ENCODE results near the gene C4B. TPM values are rescaled to one million over a fixed set of nuclear protein-coding genes. Genes with fewer than 3 reads are reported as not detected.

C4B gene
- total RNA-seq, 1 experiment from 2014 or later, result 3.7 TPM

DNA sequence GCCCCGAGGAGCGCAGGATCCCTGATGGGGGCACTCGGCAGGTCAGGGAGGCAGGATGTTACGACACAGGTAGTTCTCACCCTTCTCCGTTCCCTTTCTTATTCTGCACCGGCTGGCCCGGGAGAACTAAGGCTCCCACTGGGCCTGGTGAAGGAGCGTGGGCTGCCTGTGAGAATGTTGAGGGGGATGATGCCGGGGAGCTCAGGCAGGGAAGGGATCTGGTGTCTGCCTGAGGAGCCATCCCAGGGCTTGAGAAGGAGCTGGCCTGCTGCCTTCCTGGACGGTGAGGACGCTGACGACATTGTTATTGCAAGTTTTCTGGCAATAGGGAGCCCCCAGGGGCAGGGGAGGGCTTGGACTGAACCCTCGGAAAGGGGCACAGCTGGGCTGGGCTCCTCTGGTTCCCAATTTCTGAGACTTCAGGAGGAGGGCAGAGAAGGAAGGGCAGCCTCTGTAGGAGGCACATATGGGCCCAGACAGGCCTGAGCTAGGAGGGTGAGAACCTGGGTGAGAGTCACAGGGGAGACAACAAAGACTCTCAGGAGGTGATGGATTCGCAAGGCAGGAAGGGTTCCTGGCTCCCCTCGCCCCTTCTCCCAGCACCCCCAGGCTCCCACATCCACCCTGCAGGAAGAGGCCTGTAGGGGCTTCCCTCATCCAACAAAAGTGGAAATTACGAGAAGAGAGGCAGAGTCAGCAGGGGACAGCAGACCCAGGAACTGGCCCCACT is 56.4 kb downstream of the C4B start:
- DNase-seq (ENCODE audit: low spot score) (no peak), ATAC-seq (no peak; the same call in 1 of the 2 replicates)
- ChIA-PET POLR2A (no interaction called here), CTCF (interaction anchor here (1.5 to 3.1 kb wide), 4 partner anchors 17 to 124 kb away, joined by 4 to 14 read pairs (median 6); no protein-coding TSS in a partner anchor)
- H3K4me1 Mint-ChIP-seq, result peaks cover 13% of the 10 kb centered on the region
- H3K27ac Mint-ChIP-seq, result peak overlapping the region; percentile 14; the same call in 1 of the 2 replicates
- H3K36me3 Mint-ChIP-seq, result no peaks in the 10 kb centered on the region
- no peak for TF ChIP-seq MXD4 (CRISPR knock-in tag; IDR thresholded peaks at IDR 0.05; ENCODE audit: borderline replicate concordance)
- no peak for TF ChIP-seq MAX (CRISPR knock-in tag; IDR thresholded peaks at IDR 0.05)
- TF ChIP-seq ZNF121 (CRISPR knock-in tag; IDR thresholded peaks at IDR 0.05), result no peak
- no peak for TF ChIP-seq NR3C1 (CRISPR knock-in tag; conservative IDR thresholded peaks at IDR 0.05; ENCODE audit: low read depth)
- no peak for TF ChIP-seq ZNF416 (CRISPR knock-in tag; IDR thresholded peaks at IDR 0.05)
- no peak for TF ChIP-seq CBFB (CRISPR knock-in tag; IDR thresholded peaks at IDR 0.05; ENCODE audit: low read depth)
- no peak for TF ChIP-seq ZNF219 (CRISPR knock-in tag; IDR thresholded peaks at IDR 0.05; ENCODE audit: borderline replicate concordance)
- TF ChIP-seq FOXP1 (CRISPR knock-in tag; IDR thresholded peaks at IDR 0.05; ENCODE audit: borderline replicate concordance), result no peak
- TF ChIP-seq, protein P1, sequence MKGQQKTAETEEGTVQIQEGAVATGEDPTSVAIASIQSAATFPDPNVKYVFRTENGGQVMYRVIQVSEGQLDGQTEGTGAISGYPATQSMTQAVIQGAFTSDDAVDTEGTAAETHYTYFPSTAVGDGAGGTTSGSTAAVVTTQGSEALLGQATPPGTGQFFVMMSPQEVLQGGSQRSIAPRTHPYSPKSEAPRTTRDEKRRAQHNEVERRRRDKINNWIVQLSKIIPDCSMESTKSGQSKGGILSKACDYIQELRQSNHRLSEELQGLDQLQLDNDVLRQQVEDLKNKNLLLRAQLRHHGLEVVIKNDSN (CRISPR knock-in tag; IDR thresholded peaks at IDR 0.05), result no peak
- TF ChIP-seq, protein P2, sequence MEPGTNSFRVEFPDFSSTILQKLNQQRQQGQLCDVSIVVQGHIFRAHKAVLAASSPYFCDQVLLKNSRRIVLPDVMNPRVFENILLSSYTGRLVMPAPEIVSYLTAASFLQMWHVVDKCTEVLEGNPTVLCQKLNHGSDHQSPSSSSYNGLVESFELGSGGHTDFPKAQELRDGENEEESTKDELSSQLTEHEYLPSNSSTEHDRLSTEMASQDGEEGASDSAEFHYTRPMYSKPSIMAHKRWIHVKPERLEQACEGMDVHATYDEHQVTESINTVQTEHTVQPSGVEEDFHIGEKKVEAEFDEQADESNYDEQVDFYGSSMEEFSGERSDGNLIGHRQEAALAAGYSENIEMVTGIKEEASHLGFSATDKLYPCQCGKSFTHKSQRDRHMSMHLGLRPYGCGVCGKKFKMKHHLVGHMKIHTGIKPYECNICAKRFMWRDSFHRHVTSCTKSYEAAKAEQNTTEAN (CRISPR knock-in tag; IDR thresholded peaks at IDR 0.05), result no peak
- no peak for TF ChIP-seq ZNF263 (CRISPR knock-in tag; IDR thresholded peaks at IDR 0.05; ENCODE audit: low read depth)
- no peak for TF ChIP-seq EMX1 (CRISPR knock-in tag; IDR thresholded peaks at IDR 0.05)
- TF ChIP-seq, protein P3, sequence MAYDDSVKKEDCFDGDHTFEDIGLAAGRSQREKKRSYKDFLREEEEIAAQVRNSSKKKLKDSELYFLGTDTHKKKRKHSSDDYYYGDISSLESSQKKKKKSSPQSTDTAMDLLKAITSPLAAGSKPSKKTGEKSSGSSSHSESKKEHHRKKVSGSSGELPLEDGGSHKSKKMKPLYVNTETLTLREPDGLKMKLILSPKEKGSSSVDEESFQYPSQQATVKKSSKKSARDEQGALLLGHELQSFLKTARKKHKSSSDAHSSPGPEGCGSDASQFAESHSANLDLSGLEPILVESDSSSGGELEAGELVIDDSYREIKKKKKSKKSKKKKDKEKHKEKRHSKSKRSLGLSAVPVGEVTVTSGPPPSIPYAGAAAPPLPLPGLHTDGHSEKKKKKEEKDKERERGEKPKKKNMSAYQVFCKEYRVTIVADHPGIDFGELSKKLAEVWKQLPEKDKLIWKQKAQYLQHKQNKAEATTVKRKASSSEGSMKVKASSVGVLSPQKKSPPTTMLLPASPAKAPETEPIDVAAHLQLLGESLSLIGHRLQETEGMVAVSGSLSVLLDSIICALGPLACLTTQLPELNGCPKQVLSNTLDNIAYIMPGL (CRISPR knock-in tag; IDR thresholded peaks at IDR 0.05), result no peak
- no peak for TF ChIP-seq PREB (CRISPR knock-in tag; IDR thresholded peaks at IDR 0.05; ENCODE audit: borderline replicate concordance)
- no peaks in the 10 kb centered on the region for H3K9me3 Mint-ChIP-seq
- no peak overlapping the region for H3K4me3 Mint-ChIP-seq
- H3K27me3 Mint-ChIP-seq (ENCODE audit: low read depth), result no peaks in the 10 kb centered on the region

GRCh38 chr6:32073101-32073500 is 58.5 kb downstream of the C4B start:
- ChIA-PET POLR2A (interaction anchor here (0.7 kb wide), 1 partner anchor 191 kb away, joined by 3 read pairs; no protein-coding TSS in a partner anchor), CTCF (interaction anchor here (1.0 to 1.8 kb wide), 2 partner anchors 45 to 172 kb away, joined by 3 read pairs; no protein-coding TSS in a partner anchor)
- Mint-ChIP-seq H3K4me1 (peaks cover 13% of the 10 kb centered on the region), H3K27me3 (ENCODE audit: low read depth) (no peaks in the 10 kb centered on the region), H3K36me3 (no peaks in the 10 kb centered on the region), H3K27ac (no peak overlapping the region; the same call in 1 of the 2 replicates), H3K9me3 (no peaks in the 10 kb centered on the region), H3K4me3 (no peak overlapping the region)
- ATAC-seq (no peak), DNase-seq (ENCODE audit: low spot score) (no peak)
- TF ChIP-seq ATF3 (CRISPR knock-in tag; conservative IDR thresholded peaks at IDR 0.05), result no peak
- peak; percentile 39; the same call in 1 of the 2 replicates for TF ChIP-seq ZNF423 (CRISPR knock-in tag; IDR thresholded peaks at IDR 0.05)

Measured in WTC11 (cell line).